ENCODE data around the gene TGDS. TPM values are rescaled to one million over a fixed set of nuclear protein-coding genes. Genes with fewer than 3 reads are reported as not detected.
"Not testable (repeated sequence)": the region's sequence is repeated elsewhere in the genome, so short reads cannot be mapped to it uniquely, and the experiment has no call there.

TGDS gene
- 10 to 100 TPM in 2 of 4 donors, 1 to 10 TPM in 2; 5.5 to 13.2 (median 9.7) TPM for total RNA-seq
- polyA plus RNA-seq: 10 to 100 TPM in 2 of 3 donors, 1 to 10 TPM in 1; 8.4 to 12.6 (median 10.9) TPM

DNA sequence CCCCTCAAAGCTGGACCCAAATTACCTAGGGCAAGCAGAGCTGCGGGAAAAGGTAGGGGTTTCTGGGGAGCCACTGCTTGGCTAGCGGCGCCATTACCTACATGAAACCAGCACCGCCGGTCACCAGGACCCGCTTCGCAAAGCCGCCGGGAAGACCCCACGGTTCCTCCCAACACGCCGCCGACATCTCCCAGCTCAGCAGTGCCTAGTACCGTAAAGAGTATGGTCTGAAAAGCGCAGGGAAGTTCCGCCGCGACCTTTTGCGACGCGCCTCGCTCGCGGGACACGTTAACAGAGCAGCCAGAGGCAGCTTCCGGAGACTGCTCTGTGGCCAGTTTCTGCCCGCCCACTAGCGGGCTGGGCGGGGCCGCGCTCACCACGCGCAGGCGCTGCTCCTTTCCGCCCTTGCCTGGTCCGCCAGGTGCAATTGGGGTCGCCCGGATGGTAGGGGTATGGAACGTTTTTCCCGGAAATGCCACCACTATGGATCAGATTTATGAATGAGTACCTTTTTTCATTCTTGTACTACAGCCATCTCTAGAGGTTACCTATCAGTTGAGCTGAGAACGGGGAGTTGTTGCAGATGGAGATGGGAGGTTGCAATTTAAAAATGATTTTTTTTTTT lies at the start of gene TGDS:
Gene TGDS (minus strand): TSS at position 203 of the 625 bp plus-strand sequence. CDS start 16 bp downstream, at position 187.
- H3K4me3 ChIP-seq: peak within 1 kb of the TSS; percentile 67 to 89 (median 80)
- WGBS, 2 donors: 0% methylated on average over 41 of the region's 41 CpGs
- no peaks in the 10 kb centered on the region for H3K9me3 ChIP-seq
- DNase-seq: peak; percentile 94
- H3K36me3 ChIP-seq: peaks cover 0 to 22% (median 9%) of the 10 kb centered on the region in 4 donors
- H3K4me1 ChIP-seq: peaks cover 0 to 27% (median 17%) of the 10 kb centered on the region in 4 donors
- H3K27ac ChIP-seq: peak within 1 kb of the TSS; percentile 78 to 84 (median 80)
- no peaks in the 10 kb centered on the region for H3K27me3 ChIP-seq
- TF ChIP-seq POLR2AphosphoS5 (IDR thresholded peaks at IDR 0.05): peak; percentile 75 to 91 (median 85)
- TF ChIP-seq EP300 (IDR thresholded peaks at IDR 0.05): peak in 1 of 4 donors; percentile 3
- no peak for TF ChIP-seq CTCF (IDR thresholded peaks at IDR 0.05)
- peak; percentile 55 to 67 for TF ChIP-seq POLR2A (IDR thresholded peaks at IDR 0.05)
- intact Hi-C loops (cut with DNase I): no loop called here

- Histone ChIP-seq H3K4me1 (peaks cover 0 to 26% (median 18%) of the 10 kb centered on the region in 4 donors), H3K27ac (peak overlapping the region in 2 of 4 donors; percentile 25 to 30), H3K27me3 (no peaks in the 10 kb centered on the region), H3K36me3 (no peaks in the 10 kb centered on the region), H3K4me3 (no peak overlapping the region), H3K9me3 (no peaks in the 10 kb centered on the region)
- intact Hi-C loops (cut with DNase I): no loop called here
- DNase-seq: no peak
- TF ChIP-seq POLR2AphosphoS5 (IDR thresholded peaks at IDR 0.05): no peak
- no peak for TF ChIP-seq POLR2A (IDR thresholded peaks at IDR 0.05)
- WGBS, 2 donors: 8 to 34% methylated on average over 3 of the region's 3 CpGs
Measured at GRCh38 chr13:94641409-94641941, 45.5 kb upstream of the TGDS start.

DNA sequence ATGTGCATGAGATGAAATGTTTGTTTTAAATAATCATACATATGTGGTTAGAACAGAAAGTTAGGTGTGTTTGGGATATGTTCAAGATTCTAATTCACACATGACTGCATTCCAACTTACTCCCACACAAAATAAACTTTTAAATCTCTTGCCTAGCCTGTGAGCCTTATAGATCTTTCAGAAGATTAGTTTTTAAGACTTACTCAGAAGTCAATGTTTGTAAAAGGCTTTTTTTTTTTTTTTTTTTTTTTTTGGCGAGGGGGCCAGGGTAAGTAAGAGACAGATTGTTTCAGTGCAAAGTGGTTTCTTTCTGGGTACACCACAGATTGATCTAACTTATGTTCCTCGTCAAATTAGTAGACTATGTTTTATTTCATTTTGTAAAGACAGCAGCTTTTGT lies 44.8 kb upstream of the TGDS start:
- H3K36me3 ChIP-seq: no peaks in the 10 kb centered on the region
- no peaks in the 10 kb centered on the region for H3K27me3 ChIP-seq
- intact Hi-C loops (cut with DNase I): no loop called here
- TF ChIP-seq EP300 (IDR thresholded peaks at IDR 0.05) (no peak), POLR2A (IDR thresholded peaks at IDR 0.05) (no peak), POLR2AphosphoS5 (IDR thresholded peaks at IDR 0.05) (no peak), CTCF (IDR thresholded peaks at IDR 0.05) (no peak)
- peak overlapping the region in 1 of 4 donors; percentile 25 for H3K27ac ChIP-seq
- H3K4me1 ChIP-seq: peaks cover 0 to 26% (median 18%) of the 10 kb centered on the region in 4 donors
- H3K9me3 ChIP-seq: no peaks in the 10 kb centered on the region
- WGBS, 2 donors: 60 to 68% methylated on average over 2 of the region's 2 CpGs
- H3K4me3 ChIP-seq: no peak overlapping the region
- no peak for DNase-seq

- H3K9me3 ChIP-seq; H3K27ac ChIP-seq; H3K27me3 ChIP-seq; H3K4me3 ChIP-seq; intact Hi-C loops (cut with DNase I); DNase-seq; H3K36me3 ChIP-seq: not testable (repeated sequence)
- 98 to 99% methylated on average over 3 of the region's 3 CpGs for WGBS, 2 donors
- H3K4me1 ChIP-seq: peaks cover 0 to 24% (median 17%) of the 10 kb centered on the region in 4 donors
Measured at GRCh38 chr13:94637677-94638076, 41.7 kb upstream of the TGDS start.

DNA sequence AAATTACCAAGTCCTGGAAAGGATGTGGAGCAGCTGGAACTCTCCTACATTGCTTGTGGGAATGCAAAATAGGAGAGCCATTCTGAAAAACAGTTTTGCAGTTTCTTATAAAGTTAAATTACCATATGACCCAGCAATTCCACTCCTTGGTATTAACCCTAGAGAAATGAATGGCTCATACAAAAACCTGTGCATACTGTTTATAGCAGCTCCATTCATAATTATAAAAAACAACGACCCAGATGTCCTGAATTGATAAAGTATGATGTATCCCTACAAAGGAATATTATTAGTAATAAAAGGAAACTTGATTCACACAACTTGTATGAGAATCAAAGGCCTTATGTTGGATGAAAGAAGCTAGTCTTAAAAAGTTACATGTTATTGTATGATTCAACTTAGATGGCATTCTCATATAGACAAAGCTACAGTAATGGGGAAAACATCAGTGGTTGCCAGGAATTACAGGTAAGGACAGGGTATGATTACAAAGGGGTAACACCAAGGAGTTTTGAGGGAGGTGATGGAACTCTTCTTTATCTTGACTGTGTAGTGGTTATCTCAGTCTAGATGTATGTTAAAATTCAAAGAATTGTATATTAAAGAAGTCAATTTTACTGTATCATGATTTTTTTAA lies 41.1 kb upstream of the TGDS start:
- Histone ChIP-seq H3K27ac (no peak overlapping the region), H3K27me3 (no peaks in the 10 kb centered on the region), H3K4me3 (no peak overlapping the region), H3K36me3 (no peaks in the 10 kb centered on the region), H3K9me3 (no peaks in the 10 kb centered on the region), H3K4me1 (peaks cover 0 to 18% (median 12%) of the 10 kb centered on the region in 4 donors)
- intact Hi-C loops (cut with DNase I): no loop called here
- DNase-seq: no peak
- TF ChIP-seq CTCF (IDR thresholded peaks at IDR 0.05) (no peak), EP300 (IDR thresholded peaks at IDR 0.05) (no peak), POLR2A (IDR thresholded peaks at IDR 0.05) (no peak), POLR2AphosphoS5 (IDR thresholded peaks at IDR 0.05) (no peak)
- 73 to 81% methylated on average over 1 of the region's 1 CpG for WGBS, 2 donors

DNA sequence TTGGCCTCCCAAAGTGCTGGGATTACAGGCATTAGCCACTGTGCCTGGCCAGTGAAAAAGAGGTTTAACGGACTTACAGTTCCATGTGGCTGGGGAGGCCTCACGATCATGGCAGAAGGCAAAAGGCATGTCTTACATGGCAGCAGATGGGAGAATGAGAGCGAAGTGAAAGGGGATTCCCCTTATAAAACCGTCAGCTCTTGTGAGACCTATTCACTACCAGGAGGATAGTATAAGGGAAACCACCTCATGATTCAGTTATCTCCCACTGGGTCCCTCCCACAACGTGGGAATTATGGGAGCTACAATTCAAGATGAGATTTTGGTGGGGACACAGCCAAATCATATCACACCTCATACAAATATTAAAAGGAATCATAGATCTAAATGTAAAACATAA lies 40.1 kb upstream of the TGDS start:
- H3K4me1 ChIP-seq; H3K4me3 ChIP-seq; H3K9me3 ChIP-seq; DNase-seq; intact Hi-C loops (cut with DNase I); H3K27ac ChIP-seq; H3K27me3 ChIP-seq; H3K36me3 ChIP-seq: not testable (repeated sequence)
- 78 to 80% methylated on average over 5 of the region's 5 CpGs for WGBS, 2 donors
